Activated CD4-positive, CD25-positive, alpha-beta regulatory T cell treated with anti-CD3 and anti-CD28 coated beads, Interleukin-2, amount 50 U/mL, for 16 hours (primary cell): ENCODE results near the gene MGST2.
A peak's percentile ranks its signal among the peaks of the same experiment; 100 is the strongest.

Experiments used
- DNase-seq: peaks from one replicate; pipeline ENCODE4 v3.0.0-alpha.2; 2020; ENCODE audit warnings: low read depth, low spot score

Gene MGST2

GRCh38 chr4:139643042-139643895 is 22.4 kb upstream of the MGST2 start:
- no peak for DNase-seq

- DNase-seq: no peak
Measured at GRCh38 chr4:139645458-139645857, 20.2 kb upstream of the MGST2 start.

- DNase-seq: no peak
Measured at GRCh38 chr4:139647184-139647583, 18.4 kb upstream of the MGST2 start.

GRCh38 chr4:139647952-139648351 is 17.7 kb upstream of the MGST2 start:
- DNase-seq: no peak

GRCh38 chr4:139651282-139652194 is 14.1 kb upstream of the MGST2 start:
- peak; percentile 55 for DNase-seq

GRCh38 chr4:139654516-139654915 is 11.1 kb upstream of the MGST2 start:
- no peak for DNase-seq

- DNase-seq: no peak
Measured at GRCh38 chr4:139655116-139655515, 10.5 kb upstream of the MGST2 start.

GRCh38 chr4:139656614-139657486 is 8.8 kb upstream of the MGST2 start:
- DNase-seq: peak; percentile 16

GRCh38 chr4:139658185-139658584 is 7.4 kb upstream of the MGST2 start:
- no peak for DNase-seq

- no peak for DNase-seq
Measured at GRCh38 chr4:139658586-139659382, 6.8 kb upstream of the MGST2 start.

- no peak for DNase-seq
Measured at GRCh38 chr4:139659735-139660424, 5.7 kb upstream of the MGST2 start.

- no peak for DNase-seq
Measured at GRCh38 chr4:139660568-139661043, 5.0 kb upstream of the MGST2 start.

- DNase-seq: no peak
Measured at GRCh38 chr4:139663561-139664138, 2.0 kb upstream of the MGST2 start.

- DNase-seq: no peak
Measured at GRCh38 chr4:139664442-139664841, 1.2 kb upstream of the MGST2 start.

GRCh38 chr4:139665079-139665689 is 435 bp upstream of the MGST2 start:
- DNase-seq: no peak

- no peak for DNase-seq
Measured at GRCh38 chr4:139666735-139667281, 1.2 kb downstream of the MGST2 start.

- DNase-seq: no peak
Measured at GRCh38 chr4:139668036-139668435, 2.4 kb downstream of the MGST2 start.

- no peak for DNase-seq
Measured at GRCh38 chr4:139668658-139669201, 3.1 kb downstream of the MGST2 start.

GRCh38 chr4:139669335-139669734 is 3.7 kb downstream of the MGST2 start:
- no peak for DNase-seq
